ENCODE results near the gene CSTPP1. TPM values are rescaled to one million over a fixed set of nuclear protein-coding genes. Genes with fewer than 3 reads are reported as not detected.
"Not testable (repeated sequence)": the region's sequence is repeated elsewhere in the genome, so short reads cannot be mapped to it uniquely, and the experiment has no call there.

Gene CSTPP1
- total RNA-seq, 4 donors from 2014 or later: 4.3 to 8.1 (median 6.4) TPM

GRCh38 chr11:47187723-47188122, 251.2 kb downstream of the CSTPP1 start:
- ATAC-seq (peak in 1 of 2 donors; percentile 11), DNase-seq (no peak)
- peak overlapping the region; percentile 97 to 99 (median 98) for H3K27ac ChIP-seq
- H3K27me3 ChIP-seq: no peaks in the 10 kb centered on the region
- intact Hi-C loops (cut with DNase I; ENCODE audit: low total_unique reads) (loop anchor here (1.0 to 10.0 kb wide), 7 partner anchors 27 to 823 kb away; partner anchors contain the start of genes ACP2, CELF1, DDB2 and FNBP4), in situ Hi-C loops (cut with MboI; ENCODE audit: low sequenced_read_pairs in 4 of 4) (loop anchor here in 1 of 4 donors (10.0 kb wide), 1 partner anchor 167 kb away; the partner anchor contains the start of gene MYBPC3)
- TF ChIP-seq CTCF (IDR thresholded peaks at IDR 0.05 in 4 of 5, conservative IDR thresholded peaks at IDR 0.05 in 1 of 5) (no peak), POLR2A (IDR thresholded peaks at IDR 0.05) (no peak)
- no peaks in the 10 kb centered on the region for H3K9me3 ChIP-seq
- peaks cover 33 to 48% of the 10 kb centered on the region in 2 donors for H3K4me1 ChIP-seq
- no peaks in the 10 kb centered on the region for H3K36me3 ChIP-seq
- peak overlapping the region; percentile 68 to 91 (median 84) for H3K4me3 ChIP-seq

GRCh38 chr11:47188259-47188658, 251.7 kb downstream of the CSTPP1 start:
- no peaks in the 10 kb centered on the region for H3K36me3 ChIP-seq
- ATAC-seq (no peak), DNase-seq (no peak)
- TF ChIP-seq POLR2A (IDR thresholded peaks at IDR 0.05) (no peak), CTCF (IDR thresholded peaks at IDR 0.05 in 4 of 5, conservative IDR thresholded peaks at IDR 0.05 in 1 of 5) (no peak)
- peak overlapping the region; percentile 97 to 99 (median 98) for H3K27ac ChIP-seq
- H3K4me3 ChIP-seq: peak overlapping the region in 2 of 4 donors; percentile 80 to 91
- intact Hi-C loops (cut with DNase I; ENCODE audit: low total_unique reads): loop anchor here (10.0 kb wide), 4 partner anchors 257 to 823 kb away; partner anchors contain the start of genes CELF1, FNBP4 and RAPSN
- H3K27me3 ChIP-seq: no peaks in the 10 kb centered on the region
- in situ Hi-C loops (cut with MboI; ENCODE audit: low sequenced_read_pairs in 4 of 4): loop anchor here in 1 of 4 donors (10.0 kb wide), 1 partner anchor 167 kb away; the partner anchor contains the start of gene MYBPC3
- peaks cover 33 to 43% of the 10 kb centered on the region in 2 donors for H3K4me1 ChIP-seq
- H3K9me3 ChIP-seq: no peaks in the 10 kb centered on the region

- TF ChIP-seq CTCF (IDR thresholded peaks at IDR 0.05 in 4 of 5, conservative IDR thresholded peaks at IDR 0.05 in 1 of 5) (no peak), POLR2A (IDR thresholded peaks at IDR 0.05) (no peak)
- no peak for ATAC-seq
- Histone ChIP-seq H3K9me3 (no peaks in the 10 kb centered on the region), H3K27me3 (no peaks in the 10 kb centered on the region), H3K27ac (peak overlapping the region; percentile 97 to 99 (median 98)), H3K36me3 (no peaks in the 10 kb centered on the region), H3K4me3 (no peak overlapping the region), H3K4me1 (peaks cover 26 to 33% of the 10 kb centered on the region in 2 donors)
- no peak for DNase-seq
- in situ Hi-C loops (cut with MboI; ENCODE audit: low sequenced_read_pairs in 4 of 4): loop anchor here in 1 of 4 donors (10.0 kb wide), 1 partner anchor 166 kb away; the partner anchor contains the start of gene MYBPC3
- intact Hi-C loops (cut with DNase I; ENCODE audit: low total_unique reads): loop anchor here (10.0 kb wide), 4 partner anchors 256 to 824 kb away; partner anchors contain the start of genes CELF1, FNBP4 and RAPSN
Observed at GRCh38 chr11:47189100-47189834, 252.7 kb downstream of the CSTPP1 start.

- H3K27ac ChIP-seq; H3K4me3 ChIP-seq; ATAC-seq; in situ Hi-C loops (cut with MboI; ENCODE audit: low sequenced_read_pairs in 4 of 4); H3K9me3 ChIP-seq; H3K27me3 ChIP-seq; H3K36me3 ChIP-seq; DNase-seq; intact Hi-C loops (cut with DNase I; ENCODE audit: low total_unique reads): not testable (repeated sequence)
- H3K4me1 ChIP-seq: peaks cover 21 to 22% of the 10 kb centered on the region in 2 donors
Observed at GRCh38 chr11:47191137-47191536, 254.6 kb downstream of the CSTPP1 start.

DNA sequence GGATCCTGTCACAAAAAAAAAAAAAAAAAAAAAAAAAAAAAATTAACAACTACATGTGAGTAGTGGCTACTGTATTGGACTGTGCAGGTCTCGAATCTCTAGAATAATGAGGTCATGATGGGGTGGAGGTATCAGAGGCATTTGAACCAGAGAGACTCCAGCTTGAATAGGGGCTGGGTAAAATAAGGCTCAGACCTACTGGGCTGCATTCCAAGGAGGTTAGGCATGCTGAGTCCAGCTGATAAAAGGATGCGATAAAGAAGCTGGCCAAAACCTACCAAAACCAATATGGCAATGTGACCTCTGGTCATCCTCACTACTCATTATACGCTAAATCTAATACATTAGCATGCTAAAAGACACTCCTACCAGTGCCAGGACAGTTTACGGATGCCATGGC, 255.6 kb downstream of the CSTPP1 start:
- ATAC-seq: no peak
- no peak overlapping the region for H3K27ac ChIP-seq
- no peak overlapping the region for H3K4me3 ChIP-seq
- H3K4me1 ChIP-seq: peaks cover 18 to 21% of the 10 kb centered on the region in 2 donors
- no peaks in the 10 kb centered on the region for H3K9me3 ChIP-seq
- H3K36me3 ChIP-seq: no peaks in the 10 kb centered on the region
- no peak for DNase-seq
- intact Hi-C loops (cut with DNase I; ENCODE audit: low total_unique reads) (no loop called here), in situ Hi-C loops (cut with MboI; ENCODE audit: low sequenced_read_pairs in 4 of 4) (no loop called here)
- no peaks in the 10 kb centered on the region for H3K27me3 ChIP-seq
- TF ChIP-seq CTCF (IDR thresholded peaks at IDR 0.05 in 4 of 5, conservative IDR thresholded peaks at IDR 0.05 in 1 of 5) (no peak), POLR2A (IDR thresholded peaks at IDR 0.05) (no peak)

- H3K27ac ChIP-seq; DNase-seq; H3K4me1 ChIP-seq; intact Hi-C loops (cut with DNase I; ENCODE audit: low total_unique reads); H3K4me3 ChIP-seq; H3K27me3 ChIP-seq; H3K9me3 ChIP-seq; H3K36me3 ChIP-seq; in situ Hi-C loops (cut with MboI; ENCODE audit: low sequenced_read_pairs in 4 of 4); ATAC-seq: not testable (repeated sequence)
Observed at GRCh38 chr11:47198161-47198560, 261.6 kb downstream of the CSTPP1 start.

Measured in gastrocnemius medialis (tissue), 4 donors.